22Rv1 (cell line): ENCODE measurements around the gene TACC2.

Experiments
- CTCF ChIP-seq: fragments of 450-650 bp; IDR thresholded peaks from 2 replicates; pipeline ENCODE4 v1.5.1; 2017; ENCODE audit warnings: mild to moderate bottlenecking
- ZFX ChIP-seq: fragments of 450-650 bp; IDR thresholded peaks from 2 replicates; pipeline ENCODE4 v1.6.1; 2017; ENCODE audit warnings: antibody characterized with exemption, borderline replicate concordance

- TF ChIP-seq CTCF (peak; percentile 64), ZFX (no peak)
Observed at GRCh38 chr10:122054048-122055025, 65.4 kb downstream of the TACC2 start.
